Activated CD8-positive, alpha-beta memory T cell treated with anti-CD3 and anti-CD28 coated beads, Interleukin-2, amount 50 U/mL, for 24 hours (primary cell): ENCODE results near the gene NDST1.
"Not testable (repeated sequence)": the region's sequence is repeated elsewhere in the genome, so short reads cannot be mapped to it uniquely, and the experiment has no call there.

Experiments used
- DNase-seq: peaks from one replicate; pipeline ENCODE4 v3.0.0-alpha.2; 2020; ENCODE audit errors: extremely low read depth

The NDST1 gene

GRCh38 chr5:150508277-150508640, 328 bp downstream of the NDST1 start:
- no peak for DNase-seq

- DNase-seq, result no peak
These were observed 897 bp downstream of the NDST1 start for GRCh38 chr5:150508828-150509227.

GRCh38 chr5:150509992-150510391, 2.1 kb downstream of the NDST1 start:
- DNase-seq, result no peak

GRCh38 chr5:150510460-150511263, 2.7 kb downstream of the NDST1 start:
- DNase-seq, result no peak

- DNase-seq, result no peak
These were observed 3.8 kb downstream of the NDST1 start for GRCh38 chr5:150511578-150512367.

GRCh38 chr5:150512368-150512747, 4.4 kb downstream of the NDST1 start:
- no peak for DNase-seq

- DNase-seq, result no peak
These were observed 5.7 kb downstream of the NDST1 start for GRCh38 chr5:150513375-150514309.

- DNase-seq, result no peak
These were observed 6.8 kb downstream of the NDST1 start for GRCh38 chr5:150514708-150515211.

GRCh38 chr5:150515446-150515845, 7.5 kb downstream of the NDST1 start:
- no peak for DNase-seq

GRCh38 chr5:150516011-150516410, 8.1 kb downstream of the NDST1 start:
- no peak for DNase-seq

- DNase-seq, result no peak
These were observed 9.6 kb downstream of the NDST1 start for GRCh38 chr5:150517272-150518152.

GRCh38 chr5:150518712-150519559, 11.0 kb downstream of the NDST1 start:
- DNase-seq, result not testable (repeated sequence)

GRCh38 chr5:150519560-150519945, 11.6 kb downstream of the NDST1 start:
- no peak for DNase-seq

- DNase-seq, result no peak
These were observed 12.0 kb downstream of the NDST1 start for GRCh38 chr5:150519978-150520377.

GRCh38 chr5:150520747-150521521, 13.0 kb downstream of the NDST1 start:
- DNase-seq, result no peak

- no peak for DNase-seq
These were observed 13.5 kb downstream of the NDST1 start for GRCh38 chr5:150521522-150521817.

GRCh38 chr5:150521939-150522503, 14.1 kb downstream of the NDST1 start:
- DNase-seq, result no peak

GRCh38 chr5:150522504-150523414, 14.8 kb downstream of the NDST1 start:
- no peak for DNase-seq
